NCI-H1930 (cell line): ENCODE data around the gene SLC66A3.
"Not testable (repeated sequence)": the region's sequence is repeated elsewhere in the genome, so short reads cannot be mapped to it uniquely, and the experiment has no call there.

Experiments
- DNase-seq, 2 experiments: peaks; one replicate each; lab custom pipeline; 2025; lab: John Stamatoyannopoulos, UW

Gene SLC66A3

DNA sequence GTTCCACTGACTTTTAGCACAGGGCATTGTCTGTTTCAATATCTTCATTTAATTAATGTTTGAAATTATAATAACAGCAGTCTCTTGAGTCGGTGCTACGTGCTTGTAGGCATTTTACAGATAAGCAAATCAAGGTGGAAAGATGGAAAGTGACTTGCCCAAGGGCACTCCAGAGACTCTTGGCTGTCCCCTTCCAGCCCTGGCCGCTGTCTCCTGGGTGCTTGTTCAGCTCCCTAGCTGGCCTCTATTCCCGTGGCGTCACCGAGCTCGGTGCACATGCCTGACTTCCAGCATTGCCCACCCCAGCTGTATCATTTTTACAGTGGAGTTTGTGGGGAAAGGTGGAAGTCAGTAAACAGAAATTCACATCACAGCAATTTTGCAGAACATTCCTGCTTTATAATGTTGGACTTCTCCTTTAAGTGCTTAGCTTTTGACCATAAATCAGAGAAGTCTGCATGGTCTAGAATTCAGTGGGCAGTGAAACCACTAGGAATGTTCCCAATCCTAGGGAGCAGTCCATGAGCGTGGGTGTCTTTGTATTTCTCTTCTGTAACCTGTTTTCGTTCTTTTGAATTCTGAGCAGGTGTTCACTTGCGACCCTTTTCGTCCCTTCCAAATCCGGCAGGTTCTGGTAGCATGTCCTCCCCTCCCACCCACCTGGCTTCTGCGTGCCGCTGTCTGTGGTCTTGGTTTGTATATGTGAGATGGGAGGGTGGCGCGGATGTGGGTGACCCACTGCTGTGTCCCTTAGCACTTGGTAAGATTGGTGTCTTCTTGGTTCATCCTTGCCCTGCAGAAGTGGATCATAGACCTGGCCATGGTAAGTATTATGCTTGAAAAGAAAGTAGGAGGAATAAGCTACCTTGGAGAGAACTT is 8.4 kb downstream of the SLC66A3 start:
- DNase-seq = no peak

DNA sequence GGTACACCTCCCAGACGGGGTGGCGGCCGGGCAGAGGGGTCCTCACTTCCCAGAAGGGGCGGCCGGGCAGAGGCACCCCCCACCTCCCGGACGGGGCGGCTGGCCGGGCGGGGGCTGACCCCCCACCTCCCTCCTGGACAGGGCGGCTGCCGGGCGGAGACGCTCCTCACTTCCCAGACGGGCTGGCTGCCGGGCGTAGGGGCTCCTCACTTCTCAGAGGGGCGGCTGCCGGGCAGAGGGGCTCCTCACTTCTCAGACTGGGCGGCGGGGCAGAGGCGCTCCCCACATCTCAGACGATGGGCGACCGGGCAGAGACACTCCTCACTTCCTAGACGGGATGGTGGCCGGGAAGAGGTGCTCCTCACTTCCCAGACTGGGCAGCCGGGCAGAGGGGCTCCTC is 9.8 kb downstream of the SLC66A3 start:
- DNase-seq = not testable (repeated sequence)

DNA sequence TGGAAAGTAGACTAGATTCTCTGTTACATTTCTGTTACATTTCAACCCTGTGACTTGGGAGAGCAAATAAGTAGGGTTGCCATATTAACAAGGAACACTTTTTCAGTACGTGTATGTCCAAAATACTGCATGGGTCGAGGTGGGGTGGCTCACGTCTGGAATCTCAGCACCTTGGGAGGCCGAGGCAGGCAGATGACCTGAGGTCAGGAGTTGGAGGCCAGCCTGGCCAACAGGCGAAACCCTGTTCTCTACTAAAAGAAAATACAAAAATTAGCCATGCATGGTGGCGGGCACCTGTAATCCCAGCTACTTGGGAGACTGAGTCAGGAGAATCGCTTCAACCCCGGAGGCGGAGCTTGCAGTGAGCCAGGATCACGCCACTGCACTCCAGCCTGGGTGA is 11.2 kb downstream of the SLC66A3 start:
- no peak for DNase-seq

DNA sequence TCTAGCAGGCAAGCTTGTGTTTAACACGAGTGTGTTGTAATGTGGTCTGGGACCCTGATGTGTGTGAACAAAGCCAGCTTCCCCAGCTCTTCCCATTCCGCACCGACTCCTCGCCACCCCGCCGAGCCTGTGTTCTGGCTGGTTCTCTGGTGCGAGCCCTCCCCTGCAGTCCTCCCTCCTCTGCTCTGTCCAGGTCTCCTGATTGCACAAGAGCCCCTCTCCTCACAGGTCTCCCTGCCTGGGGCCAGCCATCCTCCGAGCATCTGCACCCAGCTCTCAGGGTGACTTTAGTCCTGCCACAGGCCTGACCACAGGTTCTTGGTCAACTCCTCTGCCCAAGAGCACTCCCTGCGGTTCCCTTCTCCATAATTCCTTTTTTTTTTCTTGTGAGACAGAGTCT is 13.2 kb downstream of the SLC66A3 start:
- no peak for DNase-seq

DNA sequence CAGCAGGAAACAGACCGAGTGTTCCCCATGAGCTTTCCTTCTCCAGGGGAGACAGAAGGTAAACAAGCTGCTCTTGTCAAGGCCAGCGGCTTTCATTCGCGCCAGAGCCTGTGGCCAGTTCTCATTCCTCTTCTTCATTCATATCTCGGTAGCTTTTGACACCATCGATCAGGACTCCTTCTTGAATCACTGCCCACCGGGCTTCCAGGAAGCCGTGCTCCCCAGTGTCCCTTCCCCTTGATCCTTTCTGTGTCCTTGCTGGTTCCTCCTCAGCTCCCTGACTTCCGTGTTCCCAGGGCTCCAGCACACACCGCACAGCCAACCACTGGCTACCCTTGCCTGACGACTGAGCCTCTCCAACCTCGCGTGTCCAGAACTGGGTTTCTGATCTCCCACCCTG is 14.1 kb downstream of the SLC66A3 start:
- no peak for DNase-seq

DNA sequence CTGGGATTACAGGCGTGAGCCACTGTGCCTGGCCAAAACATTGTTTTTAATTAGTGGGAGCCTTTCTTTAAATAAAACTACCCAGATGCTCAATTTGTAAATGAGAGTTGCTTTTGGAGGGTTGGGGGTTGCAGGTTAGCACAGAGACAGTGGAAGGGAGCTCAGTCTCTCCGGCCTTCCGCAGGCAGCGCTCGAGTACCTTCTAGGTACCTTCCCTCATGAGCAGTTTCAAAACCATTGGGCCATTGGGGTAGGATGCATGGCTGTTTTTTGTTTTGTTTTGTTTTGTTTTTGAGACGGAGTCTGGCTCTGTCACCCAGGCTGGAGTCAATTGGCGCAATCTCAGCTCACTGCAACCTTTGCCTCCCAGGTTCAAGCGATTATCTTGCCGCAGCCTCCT is 19.0 kb downstream of the SLC66A3 start:
- no peak for DNase-seq

DNA sequence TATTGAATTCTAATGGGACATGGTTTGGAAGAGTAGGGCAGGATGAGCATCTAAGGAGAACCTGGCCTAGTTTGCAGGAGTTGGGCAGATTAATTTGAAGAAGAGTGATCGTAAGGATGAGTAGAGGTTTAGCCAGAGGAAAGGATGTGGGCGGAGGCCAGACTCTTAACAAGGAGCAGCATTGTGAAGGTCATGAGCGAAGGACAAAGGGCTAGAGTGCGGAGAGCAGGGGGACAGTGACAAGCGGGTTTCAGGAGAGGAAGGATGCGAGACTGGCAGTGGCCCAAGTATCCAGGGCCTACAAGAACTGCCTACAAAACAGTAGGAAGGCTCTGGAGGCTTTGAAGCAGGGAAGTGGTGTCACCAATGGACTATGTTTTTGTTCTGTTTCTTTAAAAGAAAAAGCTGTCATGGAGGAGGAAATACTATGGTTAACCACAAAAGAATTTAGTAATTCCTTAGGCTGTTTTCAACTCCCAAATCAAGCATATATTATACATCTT is 20.1 kb downstream of the SLC66A3 start:
- no peak for DNase-seq

DNA sequence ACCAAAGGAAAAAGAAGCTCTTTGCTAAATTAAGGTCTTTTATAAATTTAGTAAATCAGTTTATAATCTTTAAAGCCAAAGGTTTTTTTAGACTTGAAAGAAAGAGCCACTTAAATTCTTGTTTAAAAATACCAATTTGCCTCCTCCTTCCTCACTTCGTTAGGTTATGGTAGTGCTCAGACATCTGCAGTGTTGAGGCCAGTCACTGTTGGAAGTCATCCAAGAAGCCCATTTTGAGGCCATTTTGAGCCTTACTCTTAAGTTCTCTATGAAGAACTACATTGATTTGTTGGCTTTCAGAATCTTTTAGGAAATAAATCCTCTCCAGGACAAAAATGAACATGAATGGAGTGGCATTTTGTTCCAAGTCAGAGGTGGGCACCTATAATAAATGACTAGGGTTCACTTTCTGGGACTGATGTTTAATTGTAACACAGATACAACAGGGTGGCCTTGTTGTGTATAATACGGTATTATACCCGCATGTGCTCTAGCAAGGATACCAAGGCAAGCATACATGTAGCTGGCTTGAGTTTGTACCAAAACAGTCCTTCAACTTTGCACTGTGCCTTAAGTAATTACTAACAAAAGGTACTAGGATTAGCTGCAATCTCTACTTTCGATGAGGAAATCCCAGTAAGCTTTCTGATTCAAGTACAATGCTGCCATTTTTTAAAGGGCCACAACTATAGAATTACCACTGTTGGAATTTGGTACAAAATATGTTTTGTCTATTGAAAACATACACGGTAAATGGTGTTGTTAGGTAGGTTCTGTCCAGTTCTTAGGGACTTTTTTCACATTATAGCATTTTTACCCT is 22.8 kb downstream of the SLC66A3 start:
- DNase-seq = no peak

DNA sequence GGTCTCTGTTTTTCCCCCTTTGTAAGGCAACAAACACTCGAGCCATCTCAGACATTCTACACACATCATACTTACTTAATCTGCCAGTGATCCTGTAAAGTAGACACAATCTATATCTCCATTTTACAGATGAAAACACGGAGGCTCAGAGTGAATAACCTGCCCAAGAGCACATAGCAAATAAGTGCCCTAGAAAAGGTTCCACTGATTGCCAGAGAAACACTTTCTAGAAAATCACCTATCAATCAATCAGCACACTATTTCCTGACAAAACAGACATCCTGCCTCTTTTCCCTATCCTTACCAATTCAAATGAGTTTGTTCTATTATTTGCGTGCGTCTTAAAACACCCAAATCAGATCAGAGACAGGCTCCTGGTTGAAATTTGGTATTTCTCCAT is 23.9 kb downstream of the SLC66A3 start:
- DNase-seq = no peak

DNA sequence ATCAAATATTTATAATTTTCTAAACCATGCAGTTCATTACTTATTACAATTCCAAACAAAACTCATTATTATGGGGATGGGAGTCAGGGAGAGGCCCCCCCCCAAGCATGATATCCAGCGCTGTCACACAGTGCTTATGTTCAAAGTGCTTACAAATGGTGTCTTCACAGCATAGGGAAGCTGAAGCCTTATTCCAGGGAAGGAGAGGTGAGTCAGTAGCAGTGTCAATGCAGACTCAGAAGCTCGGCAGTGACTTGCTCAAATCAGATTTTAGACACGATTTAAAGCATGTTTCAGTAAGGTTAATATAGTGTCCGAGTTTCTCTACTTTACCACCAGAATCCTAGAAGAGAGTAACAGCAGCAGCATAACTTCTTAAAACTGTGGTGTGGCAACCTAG is 24.6 kb downstream of the SLC66A3 start:
- DNase-seq = no peak

DNA sequence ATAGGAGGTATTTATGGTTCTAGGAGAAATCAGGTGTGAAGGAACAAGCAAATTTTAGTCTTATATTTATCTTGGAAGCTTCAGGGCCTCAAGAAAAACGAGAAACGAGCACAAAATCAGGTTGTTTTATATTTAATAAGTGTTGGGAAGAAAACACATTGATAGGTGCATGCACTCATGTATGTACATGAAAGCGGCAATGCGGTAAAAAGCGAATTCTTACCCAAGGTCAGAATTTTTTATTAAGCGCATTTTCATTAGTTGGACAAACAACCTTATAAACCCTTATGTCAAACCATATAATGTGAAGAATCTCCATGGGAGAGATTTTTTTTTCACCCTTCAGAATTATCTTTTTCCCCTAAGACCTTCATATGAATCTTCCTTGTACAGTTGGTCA is 25.4 kb downstream of the SLC66A3 start:
- no peak for DNase-seq

DNA sequence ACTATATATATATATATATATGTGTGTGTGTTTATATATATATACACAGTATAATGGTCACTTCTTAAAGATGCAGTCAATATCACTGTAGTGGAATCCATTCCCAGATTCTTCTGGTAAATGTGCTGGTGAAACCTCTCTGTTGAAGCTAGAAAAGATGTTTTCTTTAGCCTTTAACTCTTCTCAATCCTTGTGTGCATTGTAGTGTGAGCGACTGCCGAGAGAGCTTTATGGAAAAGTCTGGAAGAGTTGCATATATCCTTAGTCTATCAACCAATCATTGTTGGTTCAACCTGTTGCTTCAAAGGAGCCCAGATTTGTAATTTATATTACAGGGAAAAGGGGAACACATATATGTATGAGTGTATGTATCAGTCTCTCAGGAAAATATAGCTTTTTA is 27.7 kb downstream of the SLC66A3 start:
- DNase-seq = no peak

DNA sequence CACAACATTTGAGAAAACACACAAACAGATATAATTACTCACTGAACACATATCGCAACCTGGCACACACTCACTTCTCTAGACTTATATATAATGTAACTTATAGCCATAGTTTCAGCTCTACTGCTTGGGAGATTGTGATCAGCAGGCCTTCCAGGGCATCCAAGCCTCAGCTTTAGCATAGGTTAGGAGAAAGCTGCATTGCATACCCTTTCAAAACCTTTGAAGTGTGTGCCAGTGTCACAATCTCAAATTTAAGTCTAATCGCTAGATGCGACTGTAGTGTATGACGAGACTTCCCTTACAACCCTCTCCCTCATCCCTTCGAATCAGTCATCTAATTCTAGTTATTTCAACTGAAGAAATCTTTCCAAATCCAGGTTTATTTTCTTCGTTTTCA is 30.9 kb downstream of the SLC66A3 start:
- DNase-seq = no peak

DNA sequence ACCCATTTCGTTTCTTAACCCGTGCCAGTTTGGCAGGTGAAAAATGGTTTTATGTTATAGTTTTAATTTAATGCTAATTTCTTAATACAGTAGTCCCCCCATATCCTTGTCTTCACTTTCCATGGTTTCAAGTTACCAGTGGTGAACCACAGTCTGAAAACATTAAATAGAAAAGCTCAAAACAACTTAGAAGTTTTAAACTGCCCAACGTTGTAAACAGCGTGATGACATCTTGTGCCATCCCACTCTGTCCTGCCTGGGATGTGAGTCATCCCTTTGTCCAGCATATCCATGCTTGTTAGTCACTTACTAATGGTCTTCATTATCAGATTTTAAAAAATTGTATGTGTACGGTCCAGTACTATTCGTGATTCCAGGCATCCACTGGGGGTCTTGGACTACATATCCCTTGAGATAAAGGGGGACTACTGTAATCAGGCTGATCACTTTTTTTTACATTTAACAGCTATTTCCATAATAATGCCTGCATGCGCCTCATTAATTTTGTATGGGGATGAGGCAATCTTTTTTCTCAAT is 31.9 kb downstream of the SLC66A3 start:
- DNase-seq = no peak

DNA sequence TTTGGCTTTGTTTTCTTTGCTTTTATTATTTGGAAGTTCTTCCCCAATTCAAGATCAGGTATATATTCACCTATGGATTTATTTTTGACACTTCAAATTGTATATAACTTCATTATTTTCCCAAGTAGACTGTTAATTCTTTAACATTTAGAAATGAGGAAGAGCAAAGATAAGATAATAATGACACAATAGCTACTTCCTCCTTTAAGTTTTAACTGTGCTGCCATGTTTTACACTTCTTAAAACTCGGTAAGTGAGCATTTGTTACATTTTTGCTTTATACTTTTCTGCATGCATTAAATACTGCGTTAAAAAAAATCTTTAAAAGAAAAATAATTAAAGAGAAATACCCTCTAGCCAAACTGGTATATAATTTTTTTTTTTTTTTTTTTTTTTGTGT is 32.5 kb downstream of the SLC66A3 start:
- DNase-seq = no peak

DNA sequence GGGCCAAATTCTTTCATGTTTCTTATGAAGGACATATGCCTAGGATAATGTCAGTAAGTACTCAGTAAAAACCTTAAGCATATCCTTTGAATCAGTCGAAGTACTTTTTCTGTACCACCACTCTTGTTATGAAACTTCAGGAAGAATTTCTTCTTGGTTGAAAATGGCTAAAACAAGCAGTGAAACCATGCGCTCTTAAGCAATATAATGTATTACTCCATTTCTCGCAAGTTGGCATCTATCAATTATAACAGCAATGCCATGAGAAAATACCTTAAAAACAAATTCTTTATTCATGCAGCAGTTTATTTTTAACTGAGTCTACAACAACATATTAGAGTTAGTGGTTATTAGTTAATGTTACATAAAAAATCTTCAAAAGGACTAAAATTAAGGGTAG is 41.0 kb downstream of the SLC66A3 start:
- DNase-seq = no peak

DNA sequence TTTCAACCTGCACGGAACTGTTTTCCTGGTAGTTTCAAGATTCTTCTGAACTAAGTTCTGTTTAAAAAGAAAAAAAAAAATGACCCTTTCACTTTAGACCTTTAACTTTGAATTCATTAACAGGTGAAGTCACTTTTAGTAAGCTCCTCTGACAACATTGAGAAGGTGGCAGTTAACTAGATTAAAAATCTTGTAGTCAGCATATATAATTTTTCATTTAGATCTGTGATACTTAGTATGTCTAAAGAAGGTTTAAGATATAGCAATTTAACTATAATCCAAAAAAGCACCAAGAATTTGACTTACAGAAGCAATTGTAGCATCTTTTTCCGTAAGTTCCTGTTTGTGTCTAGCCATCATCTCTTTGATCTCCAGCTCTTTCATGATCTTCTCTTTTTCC is 45.4 kb downstream of the SLC66A3 start:
- DNase-seq = no peak

DNA sequence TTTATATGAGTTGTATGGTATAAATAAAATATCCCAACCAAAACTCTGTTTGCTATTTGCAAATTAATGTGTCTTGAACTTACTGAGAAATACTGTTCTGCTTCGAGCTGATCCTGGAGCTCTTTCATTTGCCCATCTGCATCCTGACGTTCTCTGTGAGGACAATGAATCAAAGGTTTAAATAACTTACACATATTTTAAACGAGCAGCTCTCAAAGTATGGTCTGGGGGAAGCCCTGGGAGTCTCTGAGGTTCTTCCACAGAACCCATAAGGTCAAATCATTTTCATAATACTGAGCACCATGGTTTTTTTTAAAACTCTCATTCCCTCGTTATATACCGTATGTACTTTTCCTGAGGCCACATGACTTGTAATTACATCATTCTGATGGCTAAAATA is 46.7 kb downstream of the SLC66A3 start:
- DNase-seq = no peak

DNA sequence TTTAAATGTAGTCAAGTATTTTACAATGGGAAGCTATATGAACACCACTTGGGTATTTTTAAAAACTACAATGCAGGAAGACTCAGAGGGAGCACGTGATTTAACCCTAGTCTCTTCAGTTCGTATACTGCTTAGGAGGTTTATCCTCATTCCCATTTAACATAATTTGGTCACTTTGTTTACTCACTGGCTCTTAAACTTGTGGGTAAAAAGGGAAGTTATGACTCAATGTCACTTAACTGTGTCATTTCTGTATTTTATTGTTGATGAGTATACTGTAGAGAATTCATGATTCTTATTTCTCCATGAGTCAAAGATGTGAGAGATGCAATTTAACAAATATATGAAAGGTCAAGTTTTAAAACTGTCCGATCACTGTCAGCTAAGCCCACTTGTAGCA is 48.2 kb downstream of the SLC66A3 start:
- no peak for DNase-seq

DNA sequence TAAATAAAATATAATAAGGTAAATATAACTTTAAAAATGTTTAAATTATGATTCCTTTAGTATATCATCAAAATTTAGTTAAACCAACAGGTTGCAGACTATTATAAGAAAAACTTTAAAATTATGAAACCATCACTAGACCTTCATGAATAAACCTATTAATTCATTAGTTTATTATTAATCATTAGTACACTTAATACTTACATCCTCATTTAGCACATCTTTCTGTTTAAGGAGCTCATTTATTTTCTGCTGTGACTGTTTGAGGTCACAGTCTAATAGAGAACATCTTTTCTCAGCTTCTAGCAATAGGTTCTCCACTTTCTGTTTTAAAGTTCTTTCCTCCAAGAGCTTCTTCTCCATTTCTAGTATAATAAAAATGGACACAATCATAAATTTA is 52.8 kb downstream of the SLC66A3 start:
- DNase-seq = no peak

DNA sequence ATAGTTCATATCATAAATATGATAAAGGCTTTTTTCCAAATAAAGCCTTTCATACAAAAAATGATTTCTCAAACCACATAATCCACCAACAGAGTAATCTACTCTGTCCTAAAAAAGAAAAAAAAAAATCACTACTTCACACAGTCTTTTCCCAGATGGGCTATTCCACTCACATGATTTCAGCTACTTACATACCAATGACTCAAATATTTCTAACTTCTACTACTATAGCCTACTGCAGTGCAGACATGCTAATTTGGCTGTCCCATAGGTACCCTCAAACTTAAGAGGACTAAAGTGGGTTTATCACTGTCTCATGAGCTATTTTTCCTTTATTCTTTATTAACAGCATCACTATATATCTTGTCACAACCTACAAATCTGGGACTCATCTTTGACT is 57.4 kb downstream of the SLC66A3 start:
- no peak for DNase-seq

DNA sequence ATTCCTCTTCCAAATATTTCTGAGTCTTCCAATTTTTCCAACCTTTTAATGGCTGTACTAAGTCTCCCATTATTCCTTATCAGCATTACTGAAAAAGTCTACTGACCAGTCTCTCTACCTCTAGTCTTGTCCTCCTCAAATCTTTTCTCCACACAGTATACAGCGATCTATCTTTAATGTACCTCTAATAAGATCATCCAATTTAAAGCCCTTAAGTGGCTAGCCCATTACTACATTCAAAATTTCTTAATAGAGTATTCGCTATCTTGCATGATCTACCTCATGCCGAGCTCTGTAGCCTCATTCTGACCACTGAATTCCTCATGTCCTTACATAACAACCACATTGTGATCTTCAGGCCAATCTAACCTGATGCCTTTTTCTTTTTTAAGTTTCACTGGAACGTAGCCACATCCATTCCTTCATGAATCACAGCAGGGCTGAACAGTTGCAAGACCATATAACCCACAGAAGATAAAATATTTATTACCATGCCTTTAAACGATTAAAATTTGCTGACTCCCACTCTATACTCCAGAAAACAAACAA is 57.9 kb downstream of the SLC66A3 start:
- no peak for DNase-seq

DNA sequence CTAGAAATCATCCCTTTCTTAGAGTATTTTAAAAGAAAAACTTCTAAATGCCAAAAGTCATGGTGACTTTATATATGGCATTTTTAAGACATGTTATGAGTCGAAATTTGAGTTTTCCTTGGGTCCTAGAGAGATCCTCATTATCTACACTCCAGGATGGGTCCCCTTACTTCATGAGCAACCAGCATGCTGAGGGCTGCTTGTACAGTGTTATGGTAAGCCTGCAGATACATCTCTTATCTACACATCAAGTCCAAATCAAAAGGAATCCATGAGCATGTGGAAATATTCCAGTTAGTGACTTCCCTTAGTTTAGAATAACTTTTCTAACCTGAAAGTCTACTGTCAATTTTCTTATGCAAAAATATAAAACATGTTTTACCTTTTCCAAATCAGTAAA is 58.7 kb downstream of the SLC66A3 start:
- no peak for DNase-seq
